HG02588 (cell line): ENCODE results near the gene ANKAR.
A peak's percentile ranks its signal among the peaks of the same experiment; 100 is the strongest.
"Not testable (repeated sequence)": the region's sequence is repeated elsewhere in the genome, so short reads cannot be mapped to it uniquely, and the experiment has no call there.

Experiments used
- ATAC-seq: cut with Tn5 transposase; IDR thresholded peaks from one replicate; pipeline ENCODE4 v1.9.1; 2021; ENCODE audit warnings: mild to moderate bottlenecking, moderate library complexity; ENCODE audit not compliant: unreplicated experiment

Gene ANKAR, protein sequence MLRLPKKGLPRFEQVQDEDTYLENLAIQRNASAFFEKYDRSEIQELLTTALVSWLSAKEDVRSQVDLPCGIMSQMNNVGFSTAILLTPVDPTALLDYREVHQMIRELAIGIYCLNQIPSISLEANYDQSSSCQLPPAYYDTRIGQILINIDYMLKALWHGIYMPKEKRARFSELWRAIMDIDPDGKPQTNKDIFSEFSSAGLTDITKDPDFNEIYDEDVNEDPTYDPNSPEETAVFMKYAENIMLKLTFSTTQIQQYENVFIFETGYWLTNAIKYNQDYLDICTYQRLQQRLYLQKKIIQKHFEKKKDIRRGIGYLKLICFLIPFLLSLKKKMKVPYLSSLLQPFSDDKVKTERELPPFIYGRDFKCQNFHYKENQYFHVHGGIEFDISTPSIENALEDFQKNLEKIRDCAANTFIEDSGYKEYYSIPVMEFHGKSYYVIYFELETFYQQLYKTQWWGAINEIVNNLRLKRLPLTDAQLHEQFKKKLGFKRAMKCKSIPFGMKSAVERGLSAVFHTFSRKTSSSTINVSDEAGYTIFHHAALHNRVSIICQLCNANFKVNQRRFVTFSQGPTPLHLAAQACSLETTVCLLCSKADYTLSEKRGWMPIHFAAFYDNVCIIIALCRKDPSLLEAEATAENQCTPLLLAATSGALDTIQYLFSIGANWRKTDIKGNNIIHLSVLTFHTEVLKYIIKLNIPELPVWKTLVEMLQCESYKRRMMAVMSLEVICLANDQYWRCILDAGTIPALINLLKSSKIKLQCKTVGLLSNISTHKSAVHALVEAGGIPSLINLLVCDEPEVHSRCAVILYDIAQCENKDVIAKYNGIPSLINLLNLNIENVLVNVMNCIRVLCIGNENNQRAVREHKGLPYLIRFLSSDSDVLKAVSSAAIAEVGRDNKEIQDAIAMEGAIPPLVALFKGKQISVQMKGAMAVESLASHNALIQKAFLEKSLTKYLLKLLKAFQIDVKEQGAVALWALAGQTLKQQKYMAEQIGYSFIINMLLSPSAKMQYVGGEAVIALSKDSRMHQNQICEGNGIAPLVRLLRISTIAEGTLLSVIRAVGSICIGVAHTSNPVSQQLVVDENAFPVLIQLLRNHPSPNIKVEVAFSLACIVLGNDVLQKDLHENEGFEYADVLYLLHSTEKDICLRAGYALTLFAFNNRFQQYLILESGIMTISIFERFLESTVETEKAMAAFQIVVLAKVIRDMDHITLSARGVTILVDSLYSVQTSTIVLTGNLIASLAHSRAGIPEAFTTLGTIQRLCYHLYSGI (N-terminal part only)

DNA sequence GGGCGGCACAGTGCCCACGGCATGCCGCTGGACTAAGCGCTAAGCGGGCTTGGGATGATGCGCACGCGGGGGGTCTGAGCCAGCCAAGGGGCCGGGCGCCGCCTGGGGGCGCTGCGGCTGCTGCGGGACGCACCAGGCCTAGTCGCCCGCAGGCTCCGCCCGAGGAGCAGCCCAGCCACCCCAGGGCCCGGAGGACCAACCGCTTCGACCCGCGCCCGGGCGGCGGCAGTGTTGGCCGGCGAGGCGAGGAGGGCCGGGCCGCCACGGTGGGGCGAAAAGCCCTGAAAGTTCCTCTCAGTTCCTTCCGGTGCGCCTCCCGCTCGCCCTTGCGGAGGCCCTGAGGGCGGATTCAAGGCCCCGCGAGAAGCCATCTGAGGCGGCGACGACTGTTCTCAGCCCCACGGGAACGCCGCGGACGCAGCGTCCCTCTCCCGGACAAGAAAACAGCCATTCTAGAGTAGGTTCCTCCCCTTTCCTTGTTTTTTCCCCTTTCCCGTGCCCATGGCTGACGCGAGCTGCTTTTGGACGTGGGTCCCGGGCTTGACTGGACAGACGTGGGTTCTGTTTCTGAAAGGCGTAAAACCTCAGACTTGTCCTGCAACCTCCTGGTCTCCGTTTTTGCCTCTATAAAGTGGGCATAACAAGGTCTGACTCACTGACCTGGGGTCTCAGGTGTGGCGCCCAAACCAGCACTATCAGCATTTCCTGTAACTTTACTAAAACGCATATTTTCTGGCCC lies at the start of gene ANKAR:
TSS of gene ANKAR (plus strand) at position 297 of the 739 bp plus-strand sequence. CDS start 1,821 bp downstream, outside the sequence.
- peak; percentile 98 for ATAC-seq

DNA sequence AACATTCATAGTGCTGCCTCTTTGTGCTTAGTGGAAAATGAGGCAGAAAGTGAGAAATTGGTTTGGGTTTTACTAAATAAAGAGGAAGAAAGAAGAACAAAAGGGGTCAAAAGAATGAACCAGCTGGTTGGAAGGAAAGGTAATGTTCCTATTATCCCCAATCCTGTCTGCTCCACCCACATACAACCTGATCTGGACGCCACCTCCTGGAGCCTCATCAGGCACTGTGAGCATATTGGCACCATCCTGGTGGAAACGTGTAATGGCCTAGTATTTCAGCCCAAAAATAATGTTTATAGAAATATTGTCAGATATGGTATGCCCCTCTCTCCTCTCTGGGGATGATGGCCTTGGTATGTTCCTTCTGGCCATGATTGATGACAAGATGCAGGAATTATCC lies 48.8 kb upstream of the ANKAR start:
- no peak for ATAC-seq

DNA sequence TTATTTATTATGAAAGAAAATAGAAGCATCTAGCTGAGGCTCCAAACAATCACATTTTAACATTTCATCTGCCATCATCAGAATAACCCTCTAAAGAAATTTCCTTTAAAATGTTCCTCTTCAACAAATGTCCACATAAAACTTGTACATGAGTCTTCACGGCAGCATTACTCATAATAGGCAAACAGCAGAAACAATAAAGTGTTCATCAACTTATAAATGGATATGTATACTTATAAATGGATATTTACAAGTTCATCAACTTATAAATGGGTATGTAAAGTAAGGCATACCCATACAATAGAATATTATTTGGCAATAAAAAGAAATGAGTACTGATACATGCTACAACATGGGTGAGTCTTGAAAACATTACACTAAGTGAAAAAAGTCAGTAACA lies 46.7 kb upstream of the ANKAR start:
- ATAC-seq: no peak

DNA sequence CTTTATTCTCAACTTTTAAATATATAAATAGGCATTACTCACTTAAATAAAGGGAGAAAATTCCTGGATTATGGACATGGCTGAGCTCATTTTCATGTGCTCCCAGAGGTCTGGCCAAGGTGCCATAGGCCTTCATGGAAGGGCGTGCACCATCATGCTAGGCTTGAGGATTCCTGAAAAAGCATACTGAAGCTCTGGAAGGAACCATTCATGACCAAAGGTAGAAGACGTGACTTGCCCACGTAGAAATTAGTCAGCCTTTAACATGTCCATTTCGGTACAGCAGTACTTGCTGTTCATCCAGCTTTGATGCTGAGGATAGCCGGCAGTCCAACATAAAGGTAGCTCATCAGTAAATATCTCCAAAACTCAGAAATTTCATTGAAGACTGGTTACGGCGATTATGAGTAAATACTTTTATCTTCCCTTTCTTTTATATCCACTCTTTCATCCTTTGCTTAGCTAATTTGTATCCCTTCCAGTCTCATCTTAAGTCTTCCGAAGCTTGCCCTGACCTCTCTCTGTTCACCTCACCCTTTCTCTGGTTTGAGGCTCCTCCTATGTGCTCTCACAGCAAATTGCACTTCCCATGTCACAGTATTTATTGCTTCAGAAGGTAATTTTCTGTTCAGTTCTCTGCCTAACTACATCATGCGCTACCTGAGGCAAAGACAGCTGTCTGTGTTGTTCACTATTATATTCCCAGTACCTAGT lies 45.5 kb upstream of the ANKAR start:
- no peak for ATAC-seq

DNA sequence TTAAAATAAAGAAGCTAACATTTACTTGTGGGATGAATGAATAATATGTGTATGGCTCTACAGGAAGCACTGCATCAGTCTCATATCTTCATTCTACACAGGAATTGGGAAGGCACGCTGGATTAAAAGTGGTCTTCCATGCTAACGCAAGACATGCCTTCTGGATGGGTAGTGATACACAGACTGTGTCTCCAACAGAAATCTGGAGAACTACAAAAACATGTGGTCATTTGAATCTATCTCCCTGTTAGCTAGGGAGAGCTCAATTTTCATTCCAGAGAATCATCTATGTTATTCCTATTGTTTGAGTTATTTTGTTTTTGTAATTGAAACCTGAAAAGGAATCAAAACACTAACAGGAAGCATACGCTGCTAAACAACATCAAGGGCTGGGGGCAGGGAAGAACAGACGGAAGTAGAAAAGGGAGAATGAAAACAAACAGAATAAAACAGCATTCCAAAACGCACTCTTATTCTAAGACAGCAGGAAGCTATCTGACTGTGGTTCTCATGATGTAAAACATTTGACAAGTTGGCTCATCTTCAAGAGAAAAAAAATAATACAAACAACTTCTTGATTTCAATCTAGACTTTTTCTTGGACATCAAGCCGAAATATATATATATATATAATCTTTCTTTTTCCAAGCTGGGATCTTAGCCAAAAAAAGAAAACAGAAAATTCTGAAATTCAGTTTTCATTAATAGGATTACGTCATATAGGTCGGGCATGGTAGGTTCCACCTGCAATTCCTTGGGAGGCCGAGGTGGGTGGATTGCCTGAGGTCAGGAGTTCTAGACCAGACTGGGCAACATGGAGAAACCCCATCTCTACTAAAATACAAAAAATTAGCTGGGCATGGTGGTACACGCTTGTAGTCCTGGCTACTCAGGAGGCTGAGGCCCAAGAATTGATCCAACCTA lies 44.7 kb upstream of the ANKAR start:
- ATAC-seq: no peak

DNA sequence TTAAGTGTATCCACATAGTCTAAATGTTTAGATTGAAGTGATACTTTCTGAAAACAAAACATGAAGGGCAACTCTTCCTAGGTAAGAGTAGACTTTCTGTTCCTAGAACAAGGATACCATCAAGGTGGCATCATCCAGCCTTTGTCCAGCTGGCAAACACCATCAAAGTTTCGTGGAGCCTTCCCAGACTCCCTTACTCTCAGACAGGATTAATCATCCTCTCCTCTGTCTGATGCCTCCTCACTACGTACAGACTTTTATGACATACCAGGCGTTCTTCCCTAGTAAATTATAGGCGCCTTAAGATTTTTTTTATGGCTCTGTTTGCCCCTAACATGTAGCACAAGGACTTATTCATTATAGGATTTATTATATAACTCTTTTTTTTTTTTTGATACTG lies 42.6 kb upstream of the ANKAR start:
- no peak for ATAC-seq

DNA sequence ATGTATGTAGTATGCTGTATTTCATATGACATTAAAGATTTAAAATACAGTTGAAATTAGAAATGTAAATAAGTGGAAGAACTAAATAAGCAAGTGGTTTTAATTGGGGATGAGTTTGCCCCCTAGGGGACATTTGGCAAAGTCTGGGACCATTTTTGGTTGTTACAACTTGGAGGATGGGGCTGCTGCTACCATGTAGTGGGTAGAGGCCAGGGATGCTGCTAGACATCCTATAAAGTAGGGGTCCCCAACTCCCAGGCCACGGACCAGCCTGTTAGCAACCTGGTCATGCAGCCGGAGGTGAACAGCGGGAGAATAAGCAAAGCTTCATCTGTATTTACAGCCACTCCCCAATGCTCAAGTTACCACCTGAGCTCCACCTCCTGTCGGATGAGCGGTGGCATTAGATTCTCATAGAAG lies 41.1 kb upstream of the ANKAR start:
- no peak for ATAC-seq

DNA sequence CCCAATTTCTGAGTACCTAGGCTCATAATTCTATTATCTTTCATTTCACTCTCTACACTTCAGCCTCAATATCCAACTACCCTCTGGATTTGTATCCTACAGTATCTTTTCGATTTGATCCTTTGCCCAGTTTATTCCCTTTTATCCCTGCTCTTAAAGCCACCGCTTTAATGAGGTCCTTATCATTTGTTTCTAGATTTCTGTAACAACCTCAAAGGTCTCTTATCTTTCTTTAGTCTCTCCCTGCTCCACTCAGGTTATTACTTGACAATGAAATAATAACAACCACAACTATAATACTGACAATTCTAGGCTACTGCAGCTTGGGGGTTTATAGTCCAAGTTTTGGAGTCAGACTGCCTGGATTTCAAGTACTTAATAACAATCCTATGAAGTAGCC lies 39.1 kb upstream of the ANKAR start:
- no peak for ATAC-seq

DNA sequence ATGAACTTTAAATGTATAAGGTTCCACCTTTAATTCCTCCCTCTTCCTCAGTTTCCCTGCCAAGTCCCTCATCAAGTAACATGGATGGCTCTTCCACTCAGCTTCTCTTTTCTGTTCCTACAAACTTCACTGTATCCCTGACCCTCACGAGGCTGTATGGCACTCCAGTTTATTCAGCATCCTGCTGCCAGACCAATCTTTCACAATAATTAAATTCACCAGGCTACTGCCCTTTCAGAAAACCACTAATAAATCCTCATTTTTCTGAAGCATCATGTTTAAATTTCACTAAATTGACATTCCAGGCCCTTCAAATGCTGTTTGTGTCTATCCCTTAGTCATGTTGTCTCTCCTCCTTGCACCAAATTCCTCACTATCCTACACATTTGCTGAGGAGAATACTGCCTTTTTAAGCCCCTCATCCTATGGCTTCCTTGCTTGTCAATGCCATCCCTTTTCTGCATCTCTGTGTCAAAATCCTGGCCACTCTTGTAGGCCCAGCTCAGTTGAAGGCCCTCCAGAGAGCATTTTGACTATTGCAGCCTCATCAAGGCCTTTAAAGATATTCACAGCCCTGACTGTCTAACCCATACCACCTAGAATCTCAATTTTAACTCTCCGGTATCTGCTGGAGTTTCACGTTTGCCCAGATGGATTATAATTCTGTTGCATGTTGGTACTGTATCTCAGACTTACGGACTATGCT lies 36.0 kb upstream of the ANKAR start:
- ATAC-seq: no peak

DNA sequence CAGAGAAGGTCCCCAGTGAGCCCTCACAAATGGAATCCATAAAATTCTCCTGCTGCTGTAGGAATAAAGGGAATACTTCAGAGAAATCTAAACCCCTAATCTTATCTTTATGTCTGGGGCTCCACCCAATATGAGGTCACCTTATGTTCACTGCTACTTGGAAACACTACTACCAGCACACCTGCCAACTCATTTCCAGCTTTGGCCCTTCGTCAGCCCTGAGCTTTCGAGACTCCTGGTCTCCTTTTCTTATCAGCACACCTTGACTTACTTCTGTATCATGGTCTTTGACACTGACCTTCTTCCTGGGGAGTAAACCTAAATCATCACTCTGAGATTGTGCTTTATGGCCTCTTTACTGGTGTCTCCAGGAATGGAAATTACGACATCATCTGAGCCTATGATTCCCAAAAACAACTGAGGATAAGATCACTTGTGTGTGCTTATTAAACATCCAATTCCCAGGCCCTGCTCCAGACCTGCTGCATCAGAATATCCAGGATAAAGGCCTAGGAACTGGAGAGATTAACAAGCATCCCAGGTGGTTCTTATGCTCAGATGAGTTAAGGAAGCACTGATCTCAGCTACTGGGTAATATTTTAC lies 35.4 kb upstream of the ANKAR start:
- no peak for ATAC-seq

DNA sequence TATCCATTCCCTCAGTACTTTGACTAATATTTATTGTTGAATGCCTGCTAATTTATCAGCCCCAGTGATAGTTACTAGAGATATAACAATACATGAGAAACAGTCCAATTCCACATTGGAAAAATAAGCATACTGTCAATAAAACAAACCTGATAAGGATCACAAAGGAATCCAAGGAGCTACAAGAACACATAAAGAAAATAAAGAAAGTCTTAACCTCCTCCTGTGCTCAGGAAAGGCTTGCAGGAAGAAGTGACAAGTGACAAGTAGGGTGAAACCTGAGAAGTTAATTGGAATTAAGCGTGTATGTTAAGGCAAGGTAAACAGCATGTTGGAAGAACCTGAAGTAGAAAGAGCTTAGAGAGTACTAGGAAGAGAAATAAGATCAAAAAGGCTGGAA lies 33.5 kb upstream of the ANKAR start:
- no peak for ATAC-seq

DNA sequence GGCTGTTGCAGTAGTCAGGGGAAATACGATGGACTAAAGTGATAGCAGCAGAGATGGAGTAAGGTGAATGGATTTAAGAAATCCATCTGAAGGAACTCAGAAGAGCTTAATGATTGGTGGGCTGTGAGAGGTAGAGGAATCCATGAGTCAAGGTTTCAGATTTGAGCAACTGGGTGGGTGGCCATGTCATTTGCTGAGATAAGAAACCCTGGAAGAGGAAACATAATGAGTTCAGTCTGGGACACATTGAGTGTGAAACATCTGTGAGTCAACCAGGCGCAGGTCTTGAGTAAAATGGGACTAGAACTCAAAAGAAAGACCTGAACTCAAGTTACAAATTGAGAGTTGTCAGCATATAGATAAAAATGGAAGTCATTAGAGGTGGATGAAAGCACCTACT lies 32.9 kb upstream of the ANKAR start:
- ATAC-seq: no peak

DNA sequence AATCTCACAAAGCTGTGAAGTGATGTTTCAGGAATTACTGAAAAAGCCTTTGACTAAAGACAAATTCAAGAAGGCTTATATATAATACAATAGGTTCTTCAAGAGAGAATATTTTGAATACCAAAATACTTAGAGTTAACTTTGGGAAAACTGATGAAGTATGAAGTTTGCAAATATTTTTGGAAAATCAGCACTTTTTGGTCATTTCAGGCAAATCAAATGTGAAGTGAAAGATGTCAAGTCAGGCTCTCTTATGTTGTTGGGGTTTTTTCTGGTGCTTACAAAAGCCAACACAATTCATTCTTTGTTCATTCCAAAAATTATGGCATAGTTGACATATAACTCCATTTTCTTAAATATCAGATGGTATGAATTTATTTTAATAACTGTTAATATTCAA lies 27.9 kb upstream of the ANKAR start:
- ATAC-seq: no peak

DNA sequence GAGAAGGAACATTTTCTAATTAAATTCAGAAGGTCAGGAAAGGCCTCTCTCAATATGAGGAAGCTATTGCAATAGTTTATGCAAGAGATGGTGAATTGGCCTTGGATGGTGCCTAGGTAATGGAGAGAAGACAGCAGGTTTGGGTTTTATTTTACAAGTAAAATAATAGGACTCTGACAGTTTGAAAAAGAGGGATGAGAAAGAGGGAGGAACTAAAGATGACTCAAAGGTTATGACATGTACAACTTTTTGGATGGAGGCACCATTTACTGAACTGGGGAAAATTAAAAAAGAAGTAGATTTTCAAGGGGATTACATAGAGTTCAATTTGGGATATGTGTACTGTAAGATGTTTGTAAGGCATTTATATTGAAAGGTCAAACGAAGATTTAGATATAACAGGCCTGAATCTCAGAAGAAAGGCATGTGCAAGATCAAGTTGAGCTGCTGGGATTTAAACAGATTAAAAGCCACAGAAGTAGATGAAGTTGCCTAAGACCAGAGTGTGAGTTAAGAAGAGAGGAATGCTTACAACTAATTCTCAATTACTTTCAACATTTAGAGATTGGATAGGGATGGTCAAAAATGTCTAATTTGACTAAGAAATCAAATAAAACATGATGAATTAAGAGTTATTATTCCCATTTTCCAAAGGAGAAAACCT lies 25.5 kb upstream of the ANKAR start:
- ATAC-seq: no peak

DNA sequence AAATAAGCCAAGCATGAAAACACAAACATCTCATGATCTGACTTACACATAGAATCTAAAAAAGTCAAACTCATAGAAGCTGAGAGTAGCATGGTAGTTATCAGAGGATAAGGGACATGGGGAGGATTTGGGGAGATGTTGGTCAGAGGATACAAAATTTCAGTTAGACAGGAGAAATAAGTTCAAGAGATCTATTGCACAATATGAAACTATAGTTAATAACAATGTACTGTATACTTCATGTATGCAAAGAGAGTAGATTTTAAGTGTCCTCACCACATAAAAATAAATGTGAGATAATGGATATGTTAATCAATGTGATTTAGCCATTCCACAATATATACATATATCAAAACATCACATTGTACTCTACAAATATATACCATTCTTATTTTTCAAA lies 23.2 kb upstream of the ANKAR start:
- no peak for ATAC-seq

DNA sequence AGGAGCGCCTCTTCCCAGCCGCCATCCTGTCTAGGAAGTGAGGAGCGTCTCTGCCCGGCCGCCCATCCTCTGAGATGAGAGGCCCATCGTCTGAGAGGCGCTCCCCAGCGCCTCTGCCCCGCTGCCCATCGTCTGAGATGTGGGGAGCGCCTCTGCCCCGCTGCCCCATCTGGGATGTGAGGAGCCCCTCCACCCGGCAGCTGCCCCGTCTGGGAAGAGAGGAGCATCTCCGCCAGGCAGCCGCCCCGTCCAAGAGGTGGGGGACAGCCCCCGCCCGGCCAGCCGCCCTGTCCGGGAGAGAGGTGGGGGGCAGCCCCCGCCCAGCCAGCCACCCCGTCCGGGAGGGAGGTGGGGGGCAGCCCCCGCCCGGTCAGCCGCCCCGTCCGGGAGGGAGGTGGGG lies 21.0 kb upstream of the ANKAR start:
- not testable (repeated sequence) for ATAC-seq

DNA sequence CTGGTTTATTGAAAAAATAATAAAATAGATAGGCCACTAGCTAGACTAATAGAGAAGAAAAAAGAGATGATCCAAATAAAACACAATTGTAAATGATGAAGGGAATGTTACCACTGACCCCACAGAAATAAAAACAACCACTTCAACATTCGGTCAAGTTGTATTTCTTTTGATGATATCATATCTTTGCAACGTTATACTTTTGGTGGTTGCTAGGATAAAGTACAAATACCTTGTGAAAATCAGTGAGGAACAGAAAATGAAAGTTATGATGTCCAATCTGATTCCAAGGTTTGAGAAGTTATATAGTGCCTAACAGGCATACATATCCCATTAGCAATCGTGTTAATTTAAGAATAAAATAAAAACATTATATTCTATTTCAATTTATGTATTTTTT lies 19.8 kb upstream of the ANKAR start:
- no peak for ATAC-seq
